ENCODE data around the gene NELFB.
A peak's percentile ranks its signal among the peaks of the same experiment; 100 is the strongest.

NELFB gene

GRCh38 chr9:137318602-137319001 lies 63.5 kb downstream of the NELFB start:
- TF ChIP-seq PPARA (CRISPR knock-in tag; IDR thresholded peaks at IDR 0.05; ENCODE audit: borderline replicate concordance), result no peak
- no peak for TF ChIP-seq TOX (CRISPR knock-in tag; IDR thresholded peaks at IDR 0.05; ENCODE audit: borderline replicate concordance)
- no peak for TF ChIP-seq POU6F1 (CRISPR knock-in tag; IDR thresholded peaks at IDR 0.05; ENCODE audit: borderline replicate concordance, low read depth)
- TF ChIP-seq ZNF8 (CRISPR knock-in tag; IDR thresholded peaks at IDR 0.05), result no peak
- no peak for TF ChIP-seq ARNTL (CRISPR knock-in tag; IDR thresholded peaks at IDR 0.05; ENCODE audit: borderline replicate concordance, low read depth)
- TF ChIP-seq ESRRG (CRISPR knock-in tag; IDR thresholded peaks at IDR 0.05), result no peak
- no peak for TF ChIP-seq BACH2 (CRISPR knock-in tag; IDR thresholded peaks at IDR 0.05; ENCODE audit: borderline replicate concordance)
- TF ChIP-seq GLIS3 (CRISPR knock-in tag; IDR thresholded peaks at IDR 0.05), result no peak
- no peak for TF ChIP-seq ZC3H10 (CRISPR knock-in tag; IDR thresholded peaks at IDR 0.05)
- no peak for TF ChIP-seq RARB (CRISPR knock-in tag; IDR thresholded peaks at IDR 0.05)
- TF ChIP-seq OSR1 (CRISPR knock-in tag; IDR thresholded peaks at IDR 0.05), result no peak
- no peak for TF ChIP-seq CSRNP3 (CRISPR knock-in tag; IDR thresholded peaks at IDR 0.05)
- TF ChIP-seq ZFP30 (CRISPR knock-in tag; IDR thresholded peaks at IDR 0.05), result no peak
- no peak for TF ChIP-seq ZNF565 (CRISPR knock-in tag; conservative IDR thresholded peaks at IDR 0.05; ENCODE audit: low read depth)
- no peak for TF ChIP-seq CSDC2 (CRISPR knock-in tag; IDR thresholded peaks at IDR 0.05)
- no peak for TF ChIP-seq PATZ1 (CRISPR knock-in tag; IDR thresholded peaks at IDR 0.05; ENCODE audit: borderline replicate concordance)
- no peak for TF ChIP-seq CREB5 (CRISPR knock-in tag; IDR thresholded peaks at IDR 0.05; ENCODE audit: low read depth)
- no peak for TF ChIP-seq ZFP3 (CRISPR knock-in tag; IDR thresholded peaks at IDR 0.05)
- no peak for TF ChIP-seq TSHZ2 (CRISPR knock-in tag; IDR thresholded peaks at IDR 0.05)
- no peak for ATAC-seq

GRCh38 chr9:137319011-137319738 lies 64.0 kb downstream of the NELFB start:
- peak; percentile 37; the same call in 2 of the 3 replicates for ATAC-seq
- TF ChIP-seq ARNTL (CRISPR knock-in tag; IDR thresholded peaks at IDR 0.05; ENCODE audit: borderline replicate concordance, low read depth) (no peak), PATZ1 (CRISPR knock-in tag; IDR thresholded peaks at IDR 0.05; ENCODE audit: borderline replicate concordance) (no peak), CSRNP3 (CRISPR knock-in tag; IDR thresholded peaks at IDR 0.05) (no peak), BACH2 (CRISPR knock-in tag; IDR thresholded peaks at IDR 0.05; ENCODE audit: borderline replicate concordance) (no peak), PPARA (CRISPR knock-in tag; IDR thresholded peaks at IDR 0.05; ENCODE audit: borderline replicate concordance) (no peak), TCF4 (CRISPR knock-in tag; IDR thresholded peaks at IDR 0.05; ENCODE audit: borderline replicate concordance) (no peak), TSHZ2 (CRISPR knock-in tag; IDR thresholded peaks at IDR 0.05) (no peak), ZNF565 (CRISPR knock-in tag; conservative IDR thresholded peaks at IDR 0.05; ENCODE audit: low read depth) (no peak), CSDC2 (CRISPR knock-in tag; IDR thresholded peaks at IDR 0.05) (no peak), ZFP30 (CRISPR knock-in tag; IDR thresholded peaks at IDR 0.05) (no peak), SNAI2 (CRISPR knock-in tag; IDR thresholded peaks at IDR 0.05) (no peak)
